Activated naive CD8-positive, alpha-beta T cell treated with anti-CD3 and anti-CD28 coated beads, Interleukin-2, amount 50 U/mL, for 16 hours (primary cell): ENCODE data around the gene FAM53A.
A peak's percentile ranks its signal among the peaks of the same experiment; 100 is the strongest.
"Not testable (repeated sequence)": the region's sequence is repeated elsewhere in the genome, so short reads cannot be mapped to it uniquely, and the experiment has no call there.

Experiments
- DNase-seq: peaks from one replicate; pipeline ENCODE4 v3.0.0-alpha.2; 2020; ENCODE audit warnings: low read depth, low spot score

The FAM53A gene

GRCh38 chr4:1640716-1641503 is 43.2 kb downstream of the FAM53A start:
- DNase-seq = not testable (repeated sequence)

GRCh38 chr4:1640190-1640589 is 43.9 kb downstream of the FAM53A start:
- no peak for DNase-seq

DNA sequence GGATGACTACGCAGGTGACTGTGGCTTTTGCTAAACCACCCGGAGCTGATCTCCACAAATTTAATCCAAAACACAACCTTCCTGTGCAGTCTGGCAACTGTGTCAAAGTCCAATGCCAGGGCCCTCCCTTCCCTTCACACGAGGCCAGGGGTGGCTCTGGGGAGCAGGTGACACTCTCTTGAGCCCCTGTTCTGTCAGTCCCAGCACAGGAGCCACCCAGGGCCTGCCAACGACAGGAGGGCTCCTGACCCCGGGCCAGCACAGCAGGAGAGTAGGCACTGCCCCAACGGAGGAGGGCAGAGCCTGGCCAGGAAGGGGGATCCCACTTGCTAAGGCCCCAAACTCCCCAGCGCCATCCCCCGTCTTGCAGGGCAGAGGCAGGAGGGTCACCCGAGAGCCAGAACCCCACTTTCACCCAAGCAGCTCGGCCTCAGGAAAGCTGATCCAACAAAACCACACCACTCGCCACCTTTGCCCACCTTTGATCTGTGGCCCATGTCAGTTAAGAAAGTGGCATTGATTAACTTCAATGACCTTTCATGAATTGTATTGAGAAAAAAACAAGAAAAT is 44.7 kb downstream of the FAM53A start:
- no peak for DNase-seq

GRCh38 chr4:1638873-1639272 is 45.2 kb downstream of the FAM53A start:
- DNase-seq = no peak

DNA sequence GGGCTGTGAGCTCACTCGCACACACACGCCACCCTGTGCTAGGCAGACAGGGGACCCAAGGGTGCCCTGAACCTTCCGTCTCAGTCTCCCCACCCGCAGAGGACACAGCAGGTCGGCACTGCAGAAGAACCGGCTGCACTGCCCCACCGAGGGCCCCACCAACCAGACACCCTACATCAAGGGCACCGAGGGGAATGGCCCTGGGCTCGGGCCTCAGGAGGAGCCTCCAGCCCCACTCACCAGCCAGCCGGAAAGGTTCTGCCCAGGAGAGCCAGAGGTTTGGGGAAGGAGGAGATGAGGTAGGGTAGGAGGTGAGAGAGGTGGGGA is 45.9 kb downstream of the FAM53A start:
- no peak for DNase-seq

- DNase-seq = no peak
These were observed 46.4 kb downstream of the FAM53A start for GRCh38 chr4:1637580-1638271.

DNA sequence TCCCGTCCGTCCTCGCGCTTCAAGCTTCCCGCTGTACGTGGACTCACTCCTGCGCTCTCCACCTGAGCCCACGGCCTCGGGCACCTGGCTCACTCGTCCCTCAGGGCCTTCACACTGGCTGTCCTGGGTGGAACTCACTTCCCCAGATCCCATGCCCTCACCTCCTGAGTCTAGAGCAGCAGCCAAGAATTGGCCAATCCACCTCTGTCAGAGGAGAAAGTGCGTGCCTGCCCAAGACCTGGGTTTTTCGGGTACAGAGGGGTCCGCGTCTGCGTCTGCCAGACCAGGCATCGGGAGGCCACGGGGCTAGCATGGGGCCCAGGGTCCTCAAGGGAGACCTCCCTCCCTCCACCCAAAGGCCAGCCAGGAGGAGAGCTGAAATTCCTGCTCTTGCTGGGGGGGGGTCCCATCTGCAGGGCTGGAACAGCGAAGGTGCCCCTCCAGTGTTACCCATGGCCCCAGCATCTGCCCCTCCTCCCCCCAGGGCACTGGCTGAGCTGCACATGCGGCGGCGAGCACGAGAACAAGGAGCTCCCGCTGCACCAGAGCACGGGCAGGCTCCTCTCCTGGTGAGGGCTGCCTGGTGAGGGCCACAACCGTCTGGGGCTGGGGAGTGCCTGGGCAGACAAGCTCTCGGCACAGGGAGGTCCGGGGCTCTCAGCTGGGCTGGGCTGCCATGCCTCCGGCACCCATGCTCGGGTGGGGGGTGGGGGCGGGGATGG is 47.5 kb downstream of the FAM53A start:
- DNase-seq = no peak

DNA sequence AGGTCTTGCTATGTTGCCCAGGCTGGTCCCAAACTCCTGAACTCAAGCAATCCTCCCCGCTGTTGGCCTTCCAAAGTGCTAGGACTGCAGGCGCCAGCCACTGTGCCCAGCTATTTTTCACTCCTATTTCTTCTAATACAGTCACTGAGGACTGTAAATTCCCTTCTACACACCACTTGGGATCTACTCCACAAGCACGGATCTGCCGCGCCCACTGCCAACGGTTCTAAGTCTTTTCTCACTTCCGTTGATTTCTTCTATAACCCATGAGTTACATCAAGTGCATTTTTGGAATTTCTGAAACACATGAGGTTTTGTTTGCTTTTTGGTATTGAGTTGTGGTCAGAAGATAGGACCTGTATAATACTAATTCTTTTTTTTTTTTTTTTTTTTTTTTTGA is 48.6 kb downstream of the FAM53A start:
- no peak for DNase-seq

- no peak for DNase-seq
These were observed 50.1 kb downstream of the FAM53A start for GRCh38 chr4:1633993-1634392.

GRCh38 chr4:1632109-1633104 is 51.7 kb downstream of the FAM53A start:
- DNase-seq = no peak

GRCh38 chr4:1631136-1631535 is 53.0 kb downstream of the FAM53A start:
- no peak for DNase-seq

GRCh38 chr4:1630266-1630665 is 53.8 kb downstream of the FAM53A start:
- no peak for DNase-seq

GRCh38 chr4:1629699-1630083 is 54.4 kb downstream of the FAM53A start:
- no peak for DNase-seq

DNA sequence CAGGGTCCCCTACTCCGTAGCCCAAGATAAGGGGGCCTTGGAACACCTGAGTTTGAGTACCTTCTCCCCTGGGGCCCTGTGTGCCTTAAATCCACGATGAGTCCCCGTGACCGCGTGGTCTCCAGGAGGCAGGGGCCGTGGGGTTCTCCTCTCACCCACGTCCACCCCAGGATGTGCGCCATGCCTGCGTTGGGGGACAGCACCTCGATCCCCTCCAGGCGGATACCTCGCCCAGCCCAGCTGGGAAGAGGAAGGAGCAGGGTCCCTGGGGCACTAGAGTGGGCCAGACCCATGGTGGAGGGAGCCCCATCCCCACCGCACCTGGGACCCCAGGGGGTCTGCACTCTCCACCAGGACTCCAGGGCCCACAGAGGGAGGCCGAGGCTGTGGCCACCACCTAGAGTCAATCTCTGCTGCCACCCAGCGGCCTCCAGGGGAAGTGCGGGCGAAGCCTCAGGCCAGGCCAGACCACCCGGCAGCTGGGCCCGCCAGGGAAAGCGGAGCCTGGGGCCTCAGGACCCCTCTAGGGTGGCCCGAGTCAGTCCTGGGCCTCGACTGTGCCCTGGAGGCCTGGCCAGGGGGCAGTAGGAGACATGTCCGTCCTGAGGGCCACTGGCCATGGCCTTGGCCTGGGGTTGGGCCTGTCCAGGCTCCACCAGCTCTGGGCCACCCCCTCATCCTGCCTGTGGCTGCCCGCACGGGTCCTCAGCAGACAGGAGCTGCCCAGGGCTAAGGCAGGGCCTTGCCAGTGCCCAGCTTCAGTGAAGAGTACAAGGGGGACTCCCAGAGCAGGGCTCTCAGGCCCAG is 55.0 kb downstream of the FAM53A start:
- DNase-seq = peak; percentile 42

DNA sequence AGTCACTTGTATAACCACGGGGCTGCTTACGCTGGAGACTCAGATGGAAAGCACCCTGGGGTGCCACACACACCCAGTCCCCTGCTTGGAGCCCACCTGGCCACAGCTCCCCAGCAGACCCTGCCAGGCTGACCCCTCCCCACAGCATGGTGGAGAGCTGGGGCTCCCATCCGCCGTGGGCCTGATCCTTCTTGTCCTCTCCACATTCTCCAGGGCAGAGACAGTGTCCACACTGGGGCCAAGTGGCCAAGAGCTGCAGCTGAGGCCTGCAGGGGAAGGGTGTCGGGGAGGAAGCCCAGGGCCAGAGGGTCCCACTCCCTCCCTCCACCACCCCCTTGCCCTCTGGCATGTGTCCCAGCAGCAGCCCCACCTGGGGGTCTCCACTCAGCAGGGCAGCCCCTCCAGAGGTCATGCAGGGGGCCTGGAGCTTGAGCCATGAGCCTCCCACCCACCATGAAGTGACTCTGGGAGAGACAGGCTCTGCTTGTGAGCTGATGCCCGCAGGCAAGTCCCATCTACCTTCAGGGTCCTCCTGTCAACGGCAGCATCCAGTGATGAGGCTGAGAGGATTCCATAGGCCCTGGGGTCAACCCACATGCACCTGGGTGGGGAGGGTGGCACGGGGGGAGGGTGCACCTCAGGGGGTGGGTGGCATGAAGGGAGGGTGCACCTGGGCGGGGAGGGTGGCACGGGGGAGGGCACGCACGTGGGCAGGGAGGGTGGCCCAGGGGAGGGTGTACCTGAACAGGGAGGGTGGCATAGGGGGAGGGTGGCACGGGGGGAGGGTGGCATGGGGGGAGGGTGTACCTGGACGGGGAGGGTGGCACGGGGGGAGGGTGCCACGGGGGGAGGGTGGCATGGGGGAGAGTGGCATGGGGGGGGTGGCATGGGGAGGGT is 56.4 kb downstream of the FAM53A start:
- DNase-seq = no peak

DNA sequence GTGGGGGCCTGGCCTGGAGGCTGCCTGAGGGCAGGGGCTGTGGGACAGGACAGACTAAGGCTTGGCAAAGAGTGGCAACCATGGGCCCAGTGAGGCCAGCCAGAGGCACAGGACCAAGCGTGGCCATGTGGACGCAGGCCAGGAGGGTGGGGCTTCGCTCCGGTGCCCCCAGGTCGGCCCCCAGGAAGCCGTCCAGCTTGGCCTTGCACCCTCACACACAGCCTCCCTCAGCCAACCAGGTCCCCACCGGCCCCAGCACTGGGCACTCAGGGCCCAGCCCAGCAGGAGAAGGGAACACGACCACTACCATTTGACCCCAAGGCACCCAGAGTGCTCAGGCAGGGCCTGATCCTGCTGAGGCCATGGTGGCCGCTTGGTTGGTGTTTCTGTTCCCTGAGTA is 57.2 kb downstream of the FAM53A start:
- DNase-seq = no peak

- DNase-seq = no peak
These were observed 58.0 kb downstream of the FAM53A start for GRCh38 chr4:1626151-1626550.

DNA sequence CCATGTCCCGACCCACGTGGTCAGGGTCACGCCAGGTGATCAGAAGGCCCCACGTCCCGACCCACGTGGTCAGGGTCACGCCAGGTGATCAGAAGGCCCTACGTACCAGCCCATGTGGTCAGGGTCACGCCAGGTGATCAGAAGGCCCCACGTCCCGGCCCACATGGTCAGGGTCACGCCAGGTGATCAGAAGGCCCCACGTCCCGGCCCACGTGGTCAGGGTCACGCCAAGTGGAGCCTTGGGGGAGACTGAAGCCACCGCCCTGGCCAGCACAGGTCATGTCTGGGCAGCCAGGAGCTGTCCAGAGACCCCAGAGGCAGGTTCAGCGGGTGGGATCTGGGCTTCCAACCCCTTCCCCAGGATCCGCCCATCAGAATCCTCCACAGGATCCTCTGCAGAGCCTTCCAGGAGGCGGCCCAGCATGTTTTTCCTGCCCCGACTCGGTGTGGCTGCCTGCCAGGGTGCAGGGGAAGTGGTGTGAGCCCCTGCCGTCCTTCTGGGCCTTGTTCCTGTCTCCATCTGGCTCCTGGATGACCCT is 58.4 kb downstream of the FAM53A start:
- DNase-seq = no peak

DNA sequence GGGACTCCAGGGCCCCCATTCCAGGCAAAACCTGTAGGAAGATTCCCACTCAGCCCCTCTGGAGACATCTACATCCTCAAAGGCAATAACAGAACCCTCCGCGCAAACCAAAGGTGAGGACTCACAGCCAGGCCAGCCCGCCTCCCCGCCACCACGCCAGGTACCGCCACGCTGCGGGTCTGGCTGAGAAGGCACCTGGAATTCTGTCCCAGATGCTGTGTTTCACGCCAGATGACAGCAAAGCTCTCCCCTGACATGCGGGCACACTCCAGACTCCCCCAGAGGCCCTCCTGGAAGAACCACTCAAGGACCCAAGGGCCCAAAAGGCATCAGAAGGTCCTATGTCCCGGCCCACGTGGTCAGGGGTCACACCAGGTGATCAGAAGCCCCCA is 59.6 kb downstream of the FAM53A start:
- DNase-seq = no peak
